Activated CD4-positive, alpha-beta T cell treated with anti-CD3 and anti-CD28 coated beads, Interleukin-2, amount 10 ng/mL, durations not matched to agents 7 days and 5 days (primary cell): ENCODE results near the gene TMEM179B. TPM values are rescaled to one million over a fixed set of nuclear protein-coding genes. Genes with fewer than 3 reads are reported as not detected.

Experiments used
- CTCF ChIA-PET: fragments of 350-600 bp; sonication (Branson Sonifier 250); formaldehyde crosslinking; loops from one replicate; lab custom pipeline; 2021; ENCODE audit warnings: antibody characterized with exemption; lab: Charles Lee
- POLR2A ChIA-PET: fragments of 350-600 bp; sonication (Branson Sonifier 250); formaldehyde crosslinking; loops from one replicate; lab custom pipeline; 2021; ENCODE audit warnings: antibody characterized with exemption; lab: Charles Lee
- DNase-seq: peaks from one replicate; pipeline ENCODE4 v3.0.0-alpha.2; 2020
- H3K27ac Mint-ChIP-seq: one replicate; pipeline ENCODE4 v1.8.0; 2021; ENCODE audit warnings: mild to moderate bottlenecking, moderate library complexity, mixed read lengths
- H3K27me3 Mint-ChIP-seq: one replicate; pipeline ENCODE4 v1.8.0; 2021; ENCODE audit warnings: mixed read lengths
- H3K36me3 Mint-ChIP-seq: one replicate; pipeline ENCODE4 v1.8.0; 2021; ENCODE audit warnings: low read depth, mixed read lengths
- H3K4me1 Mint-ChIP-seq: one replicate; pipeline ENCODE4 v1.8.0; 2021; ENCODE audit warnings: mixed read lengths
- H3K4me3 Mint-ChIP-seq: one replicate; pipeline ENCODE4 v1.8.0; 2021; ENCODE audit warnings: mild to moderate bottlenecking, moderate library complexity, mixed read lengths
- H3K9me3 Mint-ChIP-seq: one replicate; pipeline ENCODE4 v1.8.0; 2021; ENCODE audit warnings: mixed read lengths
- total RNA-seq, 2 experiments: library from RNA; stranded (reverse); gene quantifications; one replicate each; pipeline ENCODE4 v1.2.3, GENCODE V29; 2021

TMEM179B gene
- total RNA-seq, 2 experiments from 2014 or later: 46.8 to 55.9 TPM

GRCh38 chr11:62792202-62792575 is 5.0 kb downstream of the TMEM179B start:
- no peak for DNase-seq
- Mint-ChIP-seq H3K27ac (peak overlapping the region; percentile 88), H3K9me3 (no peaks in the 10 kb centered on the region), H3K4me1 (peaks cover 48% of the 10 kb centered on the region), H3K27me3 (no peaks in the 10 kb centered on the region), H3K36me3 (peaks cover 71% of the 10 kb centered on the region), H3K4me3 (peak overlapping the region; percentile 87)
- POLR2A ChIA-PET: no interaction called here
- CTCF ChIA-PET: interaction anchor here (0.8 to 9.0 kb wide), 4 partner anchors 12 to 89 kb away, joined by 3 to 170 read pairs (median 7); partner anchors contain the start of genes HNRNPUL2, SLC3A2 and TAF6L

- peak overlapping the region; percentile 46 for H3K27ac Mint-ChIP-seq
- H3K4me3 Mint-ChIP-seq: no peak overlapping the region
- ChIA-PET CTCF (interaction anchor here (0.6 to 4.2 kb wide), 7 partner anchors 8 to 1452 kb away, joined by 3 to 37 read pairs (median 3); partner anchors contain the start of genes PPP1R14B, SLC3A2, TMEM179B and TUT1), POLR2A (interaction anchor here (0.6 to 1.8 kb wide), 2 partner anchors 10 to 47 kb away, joined by 5 to 19 read pairs; no protein-coding TSS in a partner anchor)
- peaks cover 73% of the 10 kb centered on the region for H3K36me3 Mint-ChIP-seq
- no peaks in the 10 kb centered on the region for H3K27me3 Mint-ChIP-seq
- no peak for DNase-seq
- H3K9me3 Mint-ChIP-seq: no peaks in the 10 kb centered on the region
- H3K4me1 Mint-ChIP-seq: peaks cover 34% of the 10 kb centered on the region
These were observed 7.1 kb downstream of the TMEM179B start for GRCh38 chr11:62794201-62794775.

GRCh38 chr11:62796281-62796680 is 9.1 kb downstream of the TMEM179B start:
- Mint-ChIP-seq H3K27ac (no peak overlapping the region), H3K27me3 (no peaks in the 10 kb centered on the region), H3K9me3 (no peaks in the 10 kb centered on the region), H3K4me1 (peaks cover 17% of the 10 kb centered on the region), H3K36me3 (peaks cover 67% of the 10 kb centered on the region), H3K4me3 (no peak overlapping the region)
- DNase-seq: no peak
- CTCF ChIA-PET: interaction anchor here (0.7 to 4.2 kb wide), 7 partner anchors 10 to 67 kb away, joined by 3 to 37 read pairs (median 3); partner anchors contain the start of gene TMEM179B
- POLR2A ChIA-PET: interaction anchor here (0.6 to 0.7 kb wide), 2 partner anchors 38 to 45 kb away, joined by 3 read pairs; no protein-coding TSS in a partner anchor

- POLR2A ChIA-PET: no interaction called here
- Mint-ChIP-seq H3K4me3 (no peak overlapping the region), H3K27me3 (no peaks in the 10 kb centered on the region), H3K9me3 (no peaks in the 10 kb centered on the region), H3K27ac (no peak overlapping the region), H3K4me1 (peaks cover 18% of the 10 kb centered on the region), H3K36me3 (peaks cover 70% of the 10 kb centered on the region)
- no peak for DNase-seq
- CTCF ChIA-PET: interaction anchor here (0.5 to 2.8 kb wide), 5 partner anchors 13 to 1375 kb away, joined by 3 to 20 read pairs (median 3); partner anchors contain the start of genes SLC3A2, STX5 and TMEM179B
These were observed 12.3 kb downstream of the TMEM179B start for GRCh38 chr11:62799486-62799885.

- Mint-ChIP-seq H3K27me3 (no peaks in the 10 kb centered on the region), H3K9me3 (no peaks in the 10 kb centered on the region), H3K36me3 (peaks cover 58% of the 10 kb centered on the region), H3K4me1 (peaks cover 19% of the 10 kb centered on the region), H3K4me3 (no peak overlapping the region), H3K27ac (no peak overlapping the region)
- POLR2A ChIA-PET: no interaction called here
- CTCF ChIA-PET: interaction anchor here (0.9 to 2.8 kb wide), 4 partner anchors 14 to 210 kb away, joined by 3 to 20 read pairs (median 4); partner anchors contain the start of genes TEX54, TMEM179B and TUT1
- DNase-seq: no peak
These were observed 13.9 kb downstream of the TMEM179B start for GRCh38 chr11:62801071-62801470.

- Mint-ChIP-seq H3K9me3 (no peaks in the 10 kb centered on the region), H3K27me3 (no peaks in the 10 kb centered on the region), H3K36me3 (peaks cover 38% of the 10 kb centered on the region), H3K4me1 (peaks cover 26% of the 10 kb centered on the region), H3K4me3 (peak overlapping the region; percentile 95), H3K27ac (peak overlapping the region; percentile 92)
- no peak for DNase-seq
- ChIA-PET CTCF (interaction anchor here (0.7 to 2.6 kb wide), 5 partner anchors 12 to 43 kb away, joined by 3 to 13 read pairs (median 3); no protein-coding TSS in a partner anchor), POLR2A (no interaction called here)
These were observed 17.3 kb downstream of the TMEM179B start for GRCh38 chr11:62804310-62805075.

- Mint-ChIP-seq H3K27ac (peak within 1 kb of the TSS; percentile 95), H3K36me3 (peaks cover 33% of the 10 kb centered on the region), H3K4me3 (peak within 1 kb of the TSS; percentile 95), H3K9me3 (no peaks in the 10 kb centered on the region), H3K4me1 (peaks cover 26% of the 10 kb centered on the region), H3K27me3 (no peaks in the 10 kb centered on the region)
- DNase-seq: peak; percentile 93
- ChIA-PET CTCF (interaction anchor here (0.6 to 2.3 kb wide), 8 partner anchors 11 to 206 kb away, joined by 3 to 17 read pairs (median 4); partner anchors contain the start of genes STX5 and TMEM179B), POLR2A (interaction anchor here (0.5 to 1.4 kb wide), 3 partner anchors 36 to 71 kb away, joined by 3 to 7 read pairs (median 6); partner anchors contain the start of gene ZBTB3)
These were observed 18.1 kb downstream of the TMEM179B start, which contains the start of gene NXF1 for GRCh38 chr11:62805076-62805892. Gene NXF1 (minus strand): TSS chr11:62805440. CDS start chr11:62805356, 84 bp downstream.

GRCh38 chr11:62805961-62806441 is 18.8 kb downstream of the TMEM179B start:
- no peaks in the 10 kb centered on the region for H3K27me3 Mint-ChIP-seq
- POLR2A ChIA-PET: interaction anchor here (0.5 to 1.4 kb wide), 3 partner anchors 35 to 71 kb away, joined by 3 to 7 read pairs (median 6); partner anchors contain the start of gene ZBTB3
- H3K4me3 Mint-ChIP-seq: peak overlapping the region; percentile 95
- CTCF ChIA-PET: interaction anchor here (0.6 to 2.3 kb wide), 9 partner anchors 8 to 206 kb away, joined by 3 to 17 read pairs (median 4); partner anchors contain the start of genes STX5 and TMEM179B
- peaks cover 26% of the 10 kb centered on the region for H3K4me1 Mint-ChIP-seq
- peaks cover 30% of the 10 kb centered on the region for H3K36me3 Mint-ChIP-seq
- no peaks in the 10 kb centered on the region for H3K9me3 Mint-ChIP-seq
- peak overlapping the region; percentile 95 for H3K27ac Mint-ChIP-seq
- no peak for DNase-seq

GRCh38 chr11:62806611-62807121 is 19.5 kb downstream of the TMEM179B start:
- DNase-seq: no peak
- Mint-ChIP-seq H3K27me3 (no peaks in the 10 kb centered on the region), H3K9me3 (no peaks in the 10 kb centered on the region), H3K36me3 (peaks cover 24% of the 10 kb centered on the region), H3K4me1 (peaks cover 26% of the 10 kb centered on the region), H3K4me3 (peak overlapping the region; percentile 95), H3K27ac (peak overlapping the region; percentile 95)
- POLR2A ChIA-PET: interaction anchor here (1.0 to 1.4 kb wide), 2 partner anchors 35 to 53 kb away, joined by 3 to 6 read pairs; partner anchors contain the start of gene ZBTB3
- CTCF ChIA-PET: interaction anchor here (0.6 to 2.3 kb wide), 8 partner anchors 9 to 35 kb away, joined by 3 to 17 read pairs (median 4); partner anchors contain the start of genes STX5 and TMEM179B

- CTCF ChIA-PET: interaction anchor here (1.3 kb wide), 1 partner anchor 24 kb away, joined by 3 read pairs; no protein-coding TSS in a partner anchor
- Mint-ChIP-seq H3K27me3 (no peaks in the 10 kb centered on the region), H3K36me3 (peaks cover 5% of the 10 kb centered on the region), H3K9me3 (no peaks in the 10 kb centered on the region), H3K4me1 (peaks cover 9% of the 10 kb centered on the region), H3K4me3 (no peak overlapping the region), H3K27ac (no peak overlapping the region)
- POLR2A ChIA-PET: no interaction called here
- DNase-seq: no peak
These were observed 23.5 kb downstream of the TMEM179B start for GRCh38 chr11:62810748-62811147.

GRCh38 chr11:62811659-62812058 is 24.5 kb downstream of the TMEM179B start:
- no peak for DNase-seq
- Mint-ChIP-seq H3K27ac (no peak overlapping the region), H3K4me1 (peaks cover 1% of the 10 kb centered on the region), H3K27me3 (no peaks in the 10 kb centered on the region), H3K4me3 (no peak overlapping the region), H3K36me3 (peaks cover 7% of the 10 kb centered on the region), H3K9me3 (no peaks in the 10 kb centered on the region)
- POLR2A ChIA-PET: no interaction called here
- CTCF ChIA-PET: interaction anchor here (0.7 to 1.5 kb wide), 6 partner anchors 11 to 35 kb away, joined by 3 to 8 read pairs (median 4); partner anchors contain the start of gene STX5
